Smooth muscle cell (in vitro differentiated cells): ENCODE results near the gene TMEM259. TPM values are rescaled to one million over a fixed set of nuclear protein-coding genes. Genes with fewer than 3 reads are reported as not detected.

Experiments used
- DNase-seq: peaks from one replicate; lab custom pipeline; 2025; ENCODE audit not compliant: unreplicated experiment; lab: John Stamatoyannopoulos, UW
- H2AFZ ChIP-seq: fragments of 200-600 bp; sonication (generic); 2 replicates; pipeline ENCODE4 v1.6.0; 2016; ENCODE audit warnings: antibody characterized with exemption, low read depth, mild to moderate bottlenecking
- H3F3A ChIP-seq: fragments of 200-600 bp; sonication (generic); 2 replicates; pipeline ENCODE4 v1.6.0; 2017; ENCODE audit warnings: antibody characterized with exemption, low read depth
- H3K27ac ChIP-seq: fragments of 200-600 bp; sonication (generic); 2 replicates; pipeline ENCODE4 v1.5.1; 2016; ENCODE audit warnings: low read depth, mild to moderate bottlenecking
- H3K27me3 ChIP-seq: fragments of 200-600 bp; sonication (generic); 2 replicates; pipeline ENCODE4 v1.6.1; 2016; ENCODE audit warnings: low read depth, mild to moderate bottlenecking
- H3K36me3 ChIP-seq: fragments of 200-600 bp; sonication (generic); 2 replicates; pipeline ENCODE4 v1.5.1; 2016; ENCODE audit warnings: low read depth
- H3K4me1 ChIP-seq: fragments of 200-600 bp; sonication (generic); 2 replicates; pipeline ENCODE4 v1.5.1; 2016; ENCODE audit warnings: low read depth
- H3K4me2 ChIP-seq: fragments of 200-600 bp; sonication (generic); 2 replicates; pipeline ENCODE4 v1.6.0; 2016; ENCODE audit warnings: mild to moderate bottlenecking
- H3K4me3 ChIP-seq: fragments of 200-600 bp; sonication (generic); 2 replicates; pipeline ENCODE4 v1.5.1; 2016; ENCODE audit warnings: mild to moderate bottlenecking
- H3K79me2 ChIP-seq: fragments of 200-600 bp; sonication (generic); 2 replicates; pipeline ENCODE4 v1.6.0; 2016; ENCODE audit warnings: low read depth, mild to moderate bottlenecking
- H3K9ac ChIP-seq: fragments of 200-600 bp; sonication (generic); 2 replicates; pipeline ENCODE4 v1.6.0; 2016; ENCODE audit warnings: low read depth
- H3K9me3 ChIP-seq: fragments of 200-600 bp; sonication (generic); replicated peaks from 2 replicates; pipeline ENCODE4 v1.5.1; 2016; ENCODE audit warnings: low read depth
- H4K20me1 ChIP-seq: fragments of 200-600 bp; sonication (generic); 2 replicates; pipeline ENCODE4 v1.6.0; 2016; ENCODE audit warnings: low read depth
- WGBS: methylation state at CpG from one replicate; pipeline ENCODE4 v1.1.7; 2016; ENCODE audit warnings: low lambda C conversion rate; 5-methylcytosine and 5-hydroxymethylcytosine counted together
- polyA plus RNA-seq: library from polyadenylated mRNA; unstranded; fragments of >200 nt; fragmentation: Nextera tagmentation; extraction: Ambion mirVana; gene quantifications from 2 replicates; pipeline ENCODE4 v1.2.1, GENCODE V29; 2016
- total RNA-seq: library from RNA; depleted of rRNA; stranded (reverse); fragments of >200 nt; gene quantifications from 2 replicates; pipeline ENCODE4 v1.2.3, GENCODE V29; 2014
- TF ChIP-seq, protein P1 (sequence below): fragments of 200-600 bp; sonication (generic); IDR thresholded peaks from 2 replicates; pipeline ENCODE4 v1.5.1; 2017; ENCODE audit warnings: borderline replicate concordance, mild to moderate bottlenecking, antibody characterized with exemption; ENCODE audit not compliant: insufficient read depth, poor library complexity, severe bottlenecking

Gene TMEM259
- total and polyA plus RNA-seq, 2 experiments from 2014 or later = 133 to 232 TPM

DNA sequence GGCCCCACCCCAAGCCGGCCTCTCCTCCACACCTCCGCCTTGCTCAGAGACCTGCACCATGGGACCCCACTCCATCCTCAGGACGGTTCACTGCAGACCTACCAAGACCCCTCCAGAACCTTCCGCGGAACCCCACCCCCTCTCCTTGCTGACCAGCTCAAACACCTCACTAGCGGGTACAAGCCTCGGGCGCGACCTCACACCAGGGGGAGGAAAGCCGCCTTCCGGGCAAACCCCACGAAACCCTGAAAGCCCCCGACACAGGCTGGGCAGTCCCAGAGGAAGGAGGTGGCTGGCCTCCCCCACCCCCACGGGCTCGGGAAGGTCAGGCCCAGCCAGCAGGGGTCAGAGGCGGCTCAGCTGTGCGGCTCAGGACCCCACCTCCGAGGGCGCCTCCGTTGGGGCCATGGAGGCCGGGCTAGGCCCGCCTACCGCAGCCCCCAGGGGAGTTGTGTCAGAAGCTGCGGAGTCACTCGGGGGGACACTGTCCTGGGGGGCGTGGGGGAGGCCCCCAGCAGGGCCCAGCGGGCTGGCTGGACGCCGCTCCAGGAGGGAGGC, 10.9 kb downstream of the TMEM259 start:
- Histone ChIP-seq H3F3A (no peaks in the 10 kb centered on the region), H3K79me2 (peaks cover 22% of the 10 kb centered on the region), H3K27ac (no peak overlapping the region), H2AFZ (no peak overlapping the region), H3K9me3 (no peaks in the 10 kb centered on the region), H3K4me1 (no peaks in the 10 kb centered on the region), H3K27me3 (no peaks in the 10 kb centered on the region), H3K4me3 (no peak overlapping the region), H3K9ac (no peak overlapping the region), H3K36me3 (no peaks in the 10 kb centered on the region), H4K20me1 (peaks cover 27% of the 10 kb centered on the region), H3K4me2 (no peak overlapping the region)
- TF ChIP-seq, protein P1, sequence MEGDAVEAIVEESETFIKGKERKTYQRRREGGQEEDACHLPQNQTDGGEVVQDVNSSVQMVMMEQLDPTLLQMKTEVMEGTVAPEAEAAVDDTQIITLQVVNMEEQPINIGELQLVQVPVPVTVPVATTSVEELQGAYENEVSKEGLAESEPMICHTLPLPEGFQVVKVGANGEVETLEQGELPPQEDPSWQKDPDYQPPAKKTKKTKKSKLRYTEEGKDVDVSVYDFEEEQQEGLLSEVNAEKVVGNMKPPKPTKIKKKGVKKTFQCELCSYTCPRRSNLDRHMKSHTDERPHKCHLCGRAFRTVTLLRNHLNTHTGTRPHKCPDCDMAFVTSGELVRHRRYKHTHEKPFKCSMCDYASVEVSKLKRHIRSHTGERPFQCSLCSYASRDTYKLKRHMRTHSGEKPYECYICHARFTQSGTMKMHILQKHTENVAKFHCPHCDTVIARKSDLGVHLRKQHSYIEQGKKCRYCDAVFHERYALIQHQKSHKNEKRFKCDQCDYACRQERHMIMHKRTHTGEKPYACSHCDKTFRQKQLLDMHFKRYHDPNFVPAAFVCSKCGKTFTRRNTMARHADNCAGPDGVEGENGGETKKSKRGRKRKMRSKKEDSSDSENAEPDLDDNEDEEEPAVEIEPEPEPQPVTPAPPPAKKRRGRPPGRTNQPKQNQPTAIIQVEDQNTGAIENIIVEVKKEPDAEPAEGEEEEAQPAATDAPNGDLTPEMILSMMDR = no peak
- 96% methylated on average over 28 of the region's 29 CpGs for WGBS
- DNase-seq = no peak

DNA sequence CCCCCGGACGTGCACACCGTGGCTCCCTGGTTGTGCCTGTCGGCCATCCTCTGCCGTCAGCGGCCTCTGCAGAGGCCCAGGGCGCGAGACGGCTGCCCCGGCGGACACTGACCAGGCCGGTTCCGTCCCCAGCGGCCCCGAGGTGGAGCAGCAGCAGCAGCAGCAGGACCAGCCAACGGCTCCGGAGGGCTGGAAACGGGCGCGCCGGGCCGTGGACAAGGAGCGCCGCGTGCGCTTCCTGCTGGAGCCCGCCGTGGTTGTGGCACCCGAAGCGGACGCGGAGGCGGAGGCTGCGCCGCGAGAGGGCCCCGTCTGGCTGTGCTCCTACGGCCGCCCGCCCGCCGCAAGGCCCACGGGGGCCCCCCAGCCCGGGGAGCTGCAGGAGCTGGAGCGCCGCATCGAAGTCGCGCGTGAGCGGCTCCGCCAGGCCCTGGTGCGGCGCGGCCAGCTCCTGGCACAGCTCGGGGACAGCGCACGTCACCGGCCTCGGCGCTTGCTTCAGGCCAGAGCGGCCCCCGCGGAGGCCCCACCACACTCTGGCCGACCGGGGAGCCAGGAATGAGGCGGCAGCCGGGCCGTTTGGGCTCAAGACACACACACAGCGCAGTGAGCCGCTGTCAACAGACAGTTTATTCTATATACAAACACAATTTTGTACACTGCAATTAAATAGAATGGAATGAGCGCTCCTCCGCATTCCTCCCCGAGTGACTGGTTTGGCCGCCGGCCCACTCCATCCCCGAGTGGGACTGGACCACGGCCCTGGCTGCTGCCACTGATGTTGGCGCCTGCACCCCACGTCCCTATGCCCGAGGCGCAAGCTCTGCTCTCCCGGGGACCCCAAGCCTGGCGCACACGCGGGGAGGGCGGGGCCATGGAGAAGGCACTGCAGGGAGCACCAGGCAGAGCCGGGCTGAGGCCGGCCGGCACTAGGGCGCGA, 11.6 kb downstream of the TMEM259 start:
- Histone ChIP-seq H3K79me2 (peaks cover 14% of the 10 kb centered on the region), H4K20me1 (peaks cover 19% of the 10 kb centered on the region), H3K36me3 (no peaks in the 10 kb centered on the region), H3K27ac (no peak overlapping the region), H3F3A (no peaks in the 10 kb centered on the region), H3K27me3 (no peaks in the 10 kb centered on the region), H3K4me1 (no peaks in the 10 kb centered on the region), H3K9ac (no peak overlapping the region), H3K4me2 (no peak overlapping the region), H2AFZ (no peak overlapping the region), H3K4me3 (no peak overlapping the region), H3K9me3 (no peaks in the 10 kb centered on the region)
- TF ChIP-seq, protein P1 = no peak
- WGBS = 94% methylated on average over 76 of the region's 92 CpGs
- DNase-seq = no peak

DNA sequence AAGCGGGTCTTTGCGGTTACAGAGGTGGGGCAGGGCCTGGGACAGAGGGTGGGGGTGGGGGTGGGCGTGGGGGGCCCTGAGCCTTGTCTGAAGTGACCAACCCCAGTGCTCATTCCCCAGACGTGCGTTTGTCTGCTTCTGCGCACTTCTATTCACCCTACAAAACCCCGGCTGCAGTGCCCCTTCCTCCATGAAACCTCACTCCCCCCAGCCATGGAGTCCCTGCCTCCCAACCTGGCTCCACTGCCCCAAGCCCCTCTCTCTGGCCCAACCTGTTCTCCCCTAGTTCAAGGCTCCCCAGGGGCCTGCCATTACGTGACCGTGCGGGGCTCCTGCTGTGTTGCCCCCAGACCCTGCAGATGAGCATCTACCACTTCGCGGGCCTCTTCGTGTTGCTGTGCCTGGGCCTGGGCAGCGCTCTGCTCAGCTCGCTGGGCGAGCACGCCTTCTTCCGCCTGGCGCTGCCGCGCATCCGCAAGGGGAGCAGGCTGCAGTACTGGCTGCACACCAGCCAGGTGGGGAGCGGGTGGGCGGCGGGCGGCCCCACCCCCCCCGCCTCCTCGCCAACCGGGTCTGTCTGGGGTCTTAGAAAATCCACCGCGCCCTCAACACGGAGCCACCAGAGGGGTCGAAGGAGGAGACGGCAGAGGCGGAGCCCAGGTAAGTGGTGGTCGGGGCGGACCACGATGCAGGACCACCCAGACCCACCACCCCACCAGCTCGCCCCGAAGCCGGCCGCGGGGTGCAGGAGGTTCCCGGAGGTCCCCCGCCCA, 12.5 kb downstream of the TMEM259 start:
- Histone ChIP-seq H3F3A (no peaks in the 10 kb centered on the region), H3K4me2 (no peak overlapping the region), H3K27me3 (no peaks in the 10 kb centered on the region), H4K20me1 (peaks cover 11% of the 10 kb centered on the region), H3K79me2 (peaks cover 6% of the 10 kb centered on the region), H3K4me3 (no peak overlapping the region), H3K9me3 (no peaks in the 10 kb centered on the region), H3K36me3 (no peaks in the 10 kb centered on the region), H3K4me1 (no peaks in the 10 kb centered on the region), H2AFZ (no peak overlapping the region), H3K27ac (no peak overlapping the region), H3K9ac (no peak overlapping the region)
- DNase-seq = no peak
- TF ChIP-seq, protein P1 = no peak
- WGBS = 94% methylated on average over 40 of the region's 45 CpGs
